CD4-positive, alpha-beta T cell treated with Interleukin-2 at 100 ng/mL for 4 hours (primary cell): ENCODE measurements around the gene APOD.
"Not testable (repeated sequence)": the region's sequence is repeated elsewhere in the genome, so short reads cannot be mapped to it uniquely, and the experiment has no call there.

ENCODE experiments used
- DNase-seq: peaks from one replicate; pipeline ENCODE4 v3.0.0-alpha.2; 2020; ENCODE audit warnings: low spot score

The APOD gene

DNA sequence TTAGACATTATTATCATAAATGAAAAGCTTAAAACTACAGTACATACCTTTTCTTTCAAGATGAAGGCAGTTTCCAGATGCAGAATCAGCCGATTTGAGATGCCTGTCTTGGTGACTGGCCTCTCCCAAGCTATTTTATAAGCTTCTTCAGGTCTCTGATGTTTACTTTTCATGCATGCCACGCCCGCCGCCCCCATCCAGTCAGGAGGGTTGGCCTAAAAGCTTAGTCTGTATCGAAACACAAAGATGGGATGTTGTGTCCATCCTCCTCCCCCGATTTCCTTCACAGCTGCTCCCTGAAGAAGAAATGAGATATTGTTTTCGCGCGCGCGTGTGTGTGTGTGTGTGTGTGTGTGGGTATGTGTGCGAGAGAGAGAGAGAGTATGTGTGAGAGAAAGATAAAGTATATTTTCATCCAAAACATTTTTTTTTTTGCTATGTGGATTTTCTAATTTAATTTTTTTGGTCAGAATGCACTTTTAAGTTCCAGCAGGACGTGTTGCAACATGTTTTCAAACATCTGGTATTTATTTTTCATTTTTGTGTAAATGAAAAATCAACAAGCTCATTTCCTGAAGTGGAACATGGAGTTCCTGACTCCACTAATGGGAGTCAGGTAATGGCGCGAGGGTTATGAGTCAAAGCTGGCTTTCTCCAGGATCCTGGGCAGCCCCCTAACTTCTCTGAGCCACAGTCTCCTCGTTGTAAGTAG, at the start of gene APOD:
TSS of gene APOD (minus strand) at position 110 of the 712 bp plus-strand sequence. CDS start 4,479 bp downstream, outside the sequence.
- DNase-seq = no peak

DNA sequence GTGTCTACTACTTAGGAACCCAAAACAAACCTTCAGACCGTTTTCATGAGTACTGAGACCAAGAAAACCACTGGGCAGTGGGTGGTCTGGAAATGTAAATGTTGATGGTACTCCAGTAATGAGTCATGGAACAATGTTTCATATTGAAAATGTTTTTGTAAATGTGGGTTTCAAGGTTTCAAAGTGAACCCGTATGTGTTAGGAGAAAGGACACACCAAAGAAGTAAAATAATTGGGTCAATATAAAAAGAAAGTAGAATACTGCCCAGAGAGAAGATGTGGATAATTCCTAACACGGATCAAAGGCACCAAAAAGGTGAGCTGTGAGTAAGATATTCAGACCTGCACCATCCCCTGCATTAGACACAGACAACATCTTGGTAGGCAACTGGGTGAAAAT, 49.6 kb upstream of the APOD start:
- not testable (repeated sequence) for DNase-seq

GRCh38 chr3:195632501-195633185, 48.9 kb upstream of the APOD start:
- not testable (repeated sequence) for DNase-seq

DNA sequence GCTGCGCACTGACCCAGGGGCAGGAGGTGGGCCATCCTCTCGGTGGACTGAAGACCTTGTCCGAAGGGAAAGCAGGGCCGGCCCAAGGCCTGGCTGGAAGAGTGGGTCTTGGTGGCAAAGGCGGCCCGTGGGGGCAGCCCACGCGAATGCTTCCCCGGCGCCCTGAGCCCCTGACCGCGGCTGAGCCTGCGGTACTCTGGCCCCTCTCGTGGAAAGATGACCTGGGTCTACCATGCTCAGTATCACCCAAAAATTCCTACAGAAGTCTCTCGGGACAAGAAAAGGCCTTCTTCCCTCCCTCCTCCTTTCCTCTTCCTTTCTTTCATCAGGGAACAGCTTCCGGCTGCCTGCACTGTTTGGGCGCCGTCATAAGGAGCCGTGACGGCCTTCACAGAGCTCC, 48.3 kb upstream of the APOD start:
- not testable (repeated sequence) for DNase-seq

GRCh38 chr3:195630938-195631495, 47.3 kb upstream of the APOD start:
- not testable (repeated sequence) for DNase-seq

DNA sequence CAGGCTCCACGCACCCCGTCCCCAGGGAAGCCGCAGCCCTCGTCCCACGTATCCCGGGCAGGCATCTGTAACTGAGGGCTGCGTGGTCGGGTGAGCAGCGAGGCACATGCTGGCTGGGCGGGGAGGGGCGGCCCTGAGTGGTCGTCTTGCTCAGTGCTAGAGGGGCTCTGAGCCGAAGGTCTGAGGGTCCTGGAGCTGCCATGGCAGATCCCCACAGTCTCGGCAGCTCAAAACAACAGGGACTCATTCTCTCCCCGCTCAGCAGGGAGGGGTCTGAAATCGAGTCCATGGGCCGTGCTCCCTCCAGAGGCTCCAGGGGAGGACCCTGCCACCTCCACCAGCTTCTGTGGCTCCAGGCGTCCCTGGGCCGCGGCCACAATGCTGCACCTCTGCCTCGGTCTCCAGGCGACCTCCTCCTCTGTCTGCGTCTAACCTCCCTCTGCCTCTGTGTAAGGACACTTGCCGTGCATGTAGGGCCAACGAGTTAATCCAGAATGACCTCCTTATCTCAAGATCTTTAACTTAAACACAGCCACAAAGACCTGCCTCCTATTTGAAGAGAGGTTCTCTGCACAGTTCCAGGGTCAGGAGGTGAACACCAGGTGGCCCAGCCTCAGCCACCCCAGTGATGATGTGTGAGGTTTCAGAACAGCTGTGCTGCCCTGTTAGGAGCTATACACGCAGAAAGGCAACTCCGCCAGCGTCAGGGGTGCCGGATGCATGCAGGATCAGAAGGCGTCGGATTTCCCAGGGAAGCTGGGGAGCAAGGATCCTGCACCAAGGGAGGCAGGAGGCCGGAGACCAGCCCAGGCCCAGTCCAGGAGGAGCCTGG, 46.6 kb upstream of the APOD start:
- DNase-seq = not testable (repeated sequence)

DNA sequence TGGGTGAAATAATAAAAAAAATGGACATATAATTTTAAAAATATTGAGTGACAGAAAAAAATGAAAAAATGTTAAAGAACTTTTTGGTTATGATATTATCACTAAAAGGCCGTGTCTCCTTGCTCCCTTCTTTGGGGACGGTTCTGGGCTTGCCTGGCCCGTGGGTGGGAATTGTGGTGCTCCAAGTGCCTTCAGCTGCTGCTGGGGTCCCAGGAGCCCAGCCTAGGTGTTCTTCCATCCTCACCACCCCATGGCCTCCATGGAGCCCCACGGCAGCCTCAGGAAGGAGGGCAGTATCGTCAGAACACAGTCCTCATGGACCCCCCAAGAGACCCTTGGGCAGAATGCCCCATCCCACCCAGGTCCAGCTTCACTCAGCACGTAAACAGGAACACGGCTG, 45.9 kb upstream of the APOD start:
- DNase-seq = not testable (repeated sequence)

- DNase-seq = not testable (repeated sequence)
These were observed 44.7 kb upstream of the APOD start for GRCh38 chr3:195628386-195628920.

DNA sequence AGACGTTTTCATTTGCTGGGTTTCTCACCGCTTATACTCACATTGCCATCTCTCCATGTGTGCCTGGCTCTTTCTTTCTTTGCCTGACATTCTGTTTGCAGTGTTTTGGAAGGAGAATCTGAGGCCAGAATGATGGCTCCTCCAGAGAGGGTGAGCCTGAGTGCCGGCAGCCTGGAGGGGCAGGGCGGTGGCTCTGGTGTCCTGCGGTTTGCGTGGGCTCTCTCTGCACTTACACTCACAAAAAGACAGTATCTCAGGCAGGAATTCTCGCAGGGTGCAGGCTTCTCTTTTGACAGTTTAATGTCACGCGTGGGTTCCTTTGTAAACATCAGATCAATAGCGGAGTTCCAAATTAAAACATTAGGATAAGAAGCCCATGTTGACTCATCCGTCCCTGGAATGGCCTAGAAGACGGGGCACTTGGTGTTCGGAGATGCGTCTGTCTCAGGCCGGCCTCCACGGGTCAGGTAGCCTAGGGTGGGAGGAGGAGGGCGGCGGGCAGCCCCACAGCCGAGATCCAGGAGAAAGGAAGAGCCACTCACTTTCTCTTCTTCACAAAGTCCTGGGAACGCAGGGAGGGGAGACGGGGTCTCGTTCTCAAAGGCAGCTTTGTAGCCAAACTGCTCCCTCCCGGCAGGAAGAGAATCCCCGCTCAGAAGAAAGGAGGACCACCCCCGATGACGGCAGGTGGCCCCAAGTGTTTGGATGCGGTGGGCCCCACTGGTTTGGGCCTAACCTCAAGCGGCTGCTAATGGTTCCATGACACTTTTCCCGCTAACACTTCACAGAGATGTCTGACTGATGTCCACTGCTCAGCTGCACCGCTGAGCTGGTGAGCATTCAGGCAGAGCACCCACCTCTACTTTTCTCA, 44.0 kb upstream of the APOD start:
- not testable (repeated sequence) for DNase-seq

DNA sequence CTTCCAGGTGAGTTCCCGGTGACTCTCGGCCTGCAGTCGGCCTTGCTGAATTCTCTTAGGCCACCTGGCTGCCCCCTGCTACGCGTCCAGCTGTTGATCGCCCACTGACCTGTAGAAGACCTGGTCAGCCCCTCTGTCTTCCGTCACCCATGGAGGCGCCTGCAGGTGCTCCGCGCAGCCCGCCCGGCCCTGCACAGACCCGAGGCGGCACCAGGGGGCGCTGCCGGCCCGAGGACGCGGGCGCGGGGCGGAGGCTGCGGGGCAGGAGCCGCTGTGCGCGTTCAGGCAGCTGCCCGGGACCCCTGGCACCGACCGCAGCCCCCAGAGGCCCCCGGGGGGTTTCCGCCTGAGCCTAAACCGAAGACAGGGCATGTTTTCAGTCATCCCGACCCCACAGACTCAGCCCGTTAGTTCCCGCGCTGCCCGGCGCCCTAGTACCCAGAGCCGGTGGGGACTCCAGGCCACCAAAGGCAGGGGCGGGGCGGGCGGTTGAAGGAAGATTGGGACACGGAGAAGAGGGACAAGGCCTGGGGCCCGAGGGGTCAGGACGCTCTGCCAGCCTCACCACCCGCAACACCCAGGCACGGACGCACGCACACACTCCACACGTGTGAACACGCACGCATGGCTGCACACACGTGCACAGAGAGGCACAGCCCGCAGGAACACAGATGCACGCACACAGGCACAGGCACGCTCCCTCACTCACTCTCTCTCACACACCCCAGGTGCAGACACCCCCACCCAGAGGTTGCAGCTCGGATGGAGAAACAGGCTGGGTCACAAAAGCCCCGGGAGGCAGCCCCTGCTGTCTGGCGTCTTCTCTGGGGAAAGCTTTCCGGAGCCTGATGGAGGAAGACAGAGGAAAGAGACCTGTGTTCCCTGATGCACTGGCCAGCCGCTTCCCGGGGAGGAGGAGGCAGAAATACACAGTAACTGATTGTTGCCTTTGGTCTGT, 41.1 kb upstream of the APOD start:
- DNase-seq = not testable (repeated sequence)

DNA sequence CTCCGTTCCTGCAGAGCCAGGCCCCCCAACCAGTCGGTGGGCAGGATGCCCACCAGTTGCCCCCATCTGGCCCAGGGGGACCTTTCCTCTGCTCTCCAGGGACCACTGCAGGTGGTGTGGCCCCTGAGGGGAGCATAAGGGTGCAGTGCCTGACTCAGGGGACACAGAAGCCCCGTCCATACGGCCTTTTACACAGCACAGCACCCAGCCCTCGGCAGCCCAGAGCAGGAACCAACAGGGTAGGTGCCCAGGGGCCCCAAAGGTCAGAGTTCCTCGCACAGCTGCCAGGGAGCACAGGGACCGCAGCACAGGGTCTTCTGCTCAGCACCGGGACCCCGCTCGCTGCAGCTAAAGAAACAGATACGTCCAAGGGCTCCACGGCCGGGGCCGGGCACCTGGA, 40.4 kb upstream of the APOD start:
- DNase-seq = not testable (repeated sequence)

DNA sequence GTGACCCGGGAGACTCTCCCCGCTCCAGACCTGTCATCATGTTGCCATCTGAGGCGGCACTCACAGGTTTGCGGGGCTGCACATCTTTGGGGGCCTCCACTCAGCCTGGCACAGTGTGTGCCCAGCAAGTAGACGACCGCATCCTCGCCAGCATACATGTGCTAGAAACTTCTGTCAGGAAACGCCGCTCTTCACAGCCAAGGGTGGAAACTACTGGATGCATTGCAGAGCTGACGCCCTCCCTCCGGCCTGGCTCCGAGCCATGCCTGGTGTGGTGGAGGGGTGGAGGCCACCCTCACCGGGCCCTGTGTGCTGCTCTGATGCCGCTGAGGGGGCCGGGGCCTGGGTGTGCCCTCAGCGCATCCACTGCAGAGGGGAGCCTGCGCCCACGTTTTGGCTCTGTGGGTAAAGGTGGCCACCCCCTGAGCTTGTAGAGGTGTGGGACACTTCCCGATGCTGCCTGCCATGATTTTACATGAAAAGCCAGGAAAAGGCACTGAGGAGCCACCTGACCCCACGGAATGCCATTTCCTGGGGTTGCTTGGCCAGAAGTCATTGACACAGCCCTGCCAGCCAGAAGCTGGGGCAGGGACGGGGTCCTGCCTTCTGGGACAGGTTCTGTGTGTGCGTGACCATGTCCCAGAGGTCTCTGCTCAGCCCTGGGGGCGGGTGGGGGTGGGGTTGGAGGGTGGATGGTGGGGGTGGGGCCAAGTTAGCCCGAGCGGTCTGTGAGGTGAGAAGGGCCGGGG, 39.7 kb upstream of the APOD start:
- not testable (repeated sequence) for DNase-seq

DNA sequence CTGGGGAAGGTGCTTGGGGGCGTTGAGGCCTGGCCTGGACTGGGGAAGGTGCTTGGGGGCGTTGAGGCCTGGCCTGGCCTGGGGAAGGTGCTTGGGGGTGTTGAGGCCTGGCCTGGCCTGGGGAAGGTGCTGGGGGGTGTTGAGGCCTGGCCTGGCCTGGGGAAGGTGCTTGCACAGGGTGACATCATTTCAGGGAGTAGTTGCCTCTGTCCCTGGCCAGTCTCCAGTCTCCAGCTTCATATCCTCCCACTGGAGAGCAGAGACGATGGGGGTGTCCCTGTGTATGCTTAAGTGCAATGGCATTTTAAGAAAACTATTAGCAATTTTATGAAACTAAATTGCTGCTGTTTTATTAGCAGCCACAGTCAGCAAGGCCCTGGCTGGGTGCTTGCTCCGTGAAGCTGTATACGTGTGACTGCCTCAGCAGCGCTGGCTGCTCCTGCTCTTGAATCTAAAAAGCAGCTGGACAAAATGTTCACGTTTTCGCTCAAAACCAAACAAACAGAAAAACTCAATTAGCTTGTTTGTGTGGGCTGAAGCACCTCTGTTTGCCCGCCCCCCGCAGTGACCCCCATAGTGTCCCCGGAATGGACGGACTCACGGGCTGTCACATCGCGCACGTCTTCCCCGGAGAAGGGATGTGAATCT, 38.9 kb upstream of the APOD start:
- DNase-seq = not testable (repeated sequence)

DNA sequence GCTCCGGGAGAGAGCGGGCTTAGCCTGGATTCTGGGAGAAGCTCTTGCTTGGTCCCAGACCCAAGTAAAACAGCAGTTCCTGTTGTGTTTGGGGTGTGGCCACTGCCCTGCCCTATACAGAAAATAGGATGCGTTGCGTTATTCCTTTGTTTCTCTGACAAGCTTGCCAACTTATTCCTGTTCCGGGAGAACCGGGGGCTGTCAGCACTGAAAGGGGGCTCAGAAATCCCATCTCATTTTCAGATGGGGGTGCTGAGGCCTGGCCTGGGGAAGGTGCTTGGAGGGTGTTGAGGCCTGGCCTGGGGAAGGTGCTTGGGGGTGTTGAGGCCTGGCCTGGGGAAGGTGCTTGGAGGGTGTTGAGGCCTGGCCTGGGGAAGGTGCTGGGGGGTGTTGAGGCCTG, 38.3 kb upstream of the APOD start:
- DNase-seq = not testable (repeated sequence)

- not testable (repeated sequence) for DNase-seq
These were observed 37.4 kb upstream of the APOD start for GRCh38 chr3:195621095-195621494.

DNA sequence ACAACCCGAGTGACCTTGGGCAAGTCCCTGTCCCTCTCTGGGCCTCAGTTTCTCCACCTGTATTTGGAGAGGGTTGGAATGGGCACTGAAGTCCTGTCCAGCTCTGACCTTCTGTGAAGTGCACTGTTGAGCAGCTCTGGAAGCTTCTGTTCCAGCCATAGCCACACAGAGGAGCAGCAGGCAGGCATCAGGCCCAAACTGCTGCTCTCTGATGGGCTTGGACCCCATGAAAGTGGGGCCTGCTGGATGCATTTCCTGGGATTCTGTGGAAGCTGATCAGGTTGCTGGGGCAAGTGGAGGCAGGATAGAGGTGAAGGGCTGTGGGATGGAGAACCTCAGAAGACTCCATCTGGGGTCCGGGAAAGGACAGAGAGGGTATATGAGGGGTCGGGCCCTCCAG, 36.7 kb upstream of the APOD start:
- not testable (repeated sequence) for DNase-seq

DNA sequence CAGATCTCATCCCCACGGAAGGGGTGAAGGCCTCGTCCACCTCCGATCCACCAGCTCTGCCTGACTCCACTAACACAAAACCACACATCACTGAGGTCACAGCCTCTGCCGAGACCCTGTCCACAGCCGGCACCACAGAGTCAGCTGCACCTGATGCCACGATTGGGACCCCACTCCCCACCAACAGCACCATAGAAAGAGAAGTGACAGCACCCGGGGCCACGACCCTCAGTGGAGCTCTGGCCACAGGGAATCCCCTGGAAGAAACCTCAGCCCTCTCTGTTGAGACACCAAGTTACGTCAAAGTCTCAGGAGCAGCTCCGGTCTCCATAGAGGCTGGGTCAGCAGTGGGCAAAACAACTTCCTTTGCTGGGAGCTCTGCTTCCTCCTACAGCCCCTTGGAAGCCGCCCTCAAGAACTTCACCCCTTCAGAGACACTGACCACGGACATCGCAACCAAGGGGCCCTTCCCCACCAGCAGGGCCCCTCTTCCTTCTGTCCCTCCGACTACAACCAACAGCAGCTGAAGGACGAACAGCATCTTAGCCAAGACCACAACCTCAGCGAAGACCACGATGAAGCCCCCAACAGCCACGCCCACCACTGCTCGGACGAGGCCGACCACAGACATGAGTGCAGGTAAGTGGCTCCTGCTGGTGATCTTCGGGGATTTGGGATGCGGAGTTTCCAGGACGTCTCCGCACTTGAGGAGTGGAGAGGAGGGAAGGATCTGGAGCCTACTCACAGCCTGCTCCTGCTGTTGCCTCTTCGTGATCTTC, 36.0 kb upstream of the APOD start:
- not testable (repeated sequence) for DNase-seq
